HG02623 (cell line): ENCODE data around the gene STK17B.

Experiments used
- ATAC-seq: cut with Tn5 transposase; IDR thresholded peaks from one replicate; pipeline ENCODE4 v1.9.1; 2021; ENCODE audit warnings: moderate library complexity; ENCODE audit not compliant: unreplicated experiment

The STK17B gene

DNA sequence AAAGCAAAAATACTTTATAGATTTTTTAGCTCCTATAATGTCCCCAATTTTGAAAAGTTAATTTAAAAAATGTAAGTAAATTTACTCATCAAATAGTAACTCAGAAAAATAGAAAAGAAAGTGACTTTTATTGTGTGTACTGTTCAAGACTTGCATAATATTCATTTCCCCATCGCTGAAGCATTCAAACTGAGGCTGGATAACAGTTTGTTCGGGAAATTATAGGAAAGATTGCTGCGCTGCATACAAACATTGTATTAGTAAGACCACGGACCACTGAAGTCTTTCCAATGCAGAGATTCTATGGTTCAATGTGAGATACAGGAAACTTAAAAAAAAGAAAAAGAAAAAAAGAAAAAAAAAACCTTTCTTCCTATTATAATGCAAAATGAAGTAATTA lies 10.4 kb downstream of the STK17B start:
- ATAC-seq: no peak

DNA sequence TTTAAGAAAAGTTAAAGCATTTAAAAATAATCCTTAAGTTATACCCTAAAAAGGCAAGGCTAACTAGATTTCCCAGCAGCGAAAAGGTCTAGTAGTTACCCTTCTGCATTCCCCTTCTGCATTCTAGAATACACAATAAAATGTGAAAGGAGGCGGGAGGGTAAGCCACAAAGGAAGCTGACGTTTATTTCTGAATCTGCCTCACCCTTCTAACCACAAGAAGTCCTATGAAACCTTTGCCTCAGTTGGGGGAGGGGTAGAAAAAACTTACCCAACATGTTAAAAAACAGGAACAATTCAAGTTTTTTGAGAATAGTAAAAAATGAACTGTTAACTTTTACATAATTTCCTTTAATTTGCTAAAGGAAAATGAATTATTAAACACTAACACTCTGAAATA lies 11.3 kb downstream of the STK17B start:
- ATAC-seq: peak; percentile 82

GRCh38 chr2:196159221-196159892 lies 12.0 kb downstream of the STK17B start:
- ATAC-seq: no peak

- no peak for ATAC-seq
Observed at GRCh38 chr2:196155575-196155974, 15.8 kb downstream of the STK17B start.

DNA sequence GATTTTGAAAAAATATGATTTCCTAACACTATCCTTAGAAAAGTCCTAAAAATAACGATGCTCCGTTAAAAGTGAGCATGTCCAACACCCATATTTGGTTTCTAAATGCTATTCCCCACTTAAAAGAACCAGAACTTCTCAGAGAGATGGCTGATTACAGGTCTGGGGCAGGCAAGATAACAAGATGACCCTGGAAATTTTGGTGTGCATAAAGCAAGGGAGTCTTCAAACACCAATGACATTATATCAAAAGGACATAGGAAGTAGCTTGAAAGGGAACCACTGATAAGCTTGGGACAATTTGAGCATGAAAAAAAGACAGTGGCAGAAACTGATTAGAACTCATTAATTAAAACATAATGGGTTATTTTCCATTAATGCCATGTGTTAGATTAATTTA lies 17.9 kb downstream of the STK17B start:
- no peak for ATAC-seq

DNA sequence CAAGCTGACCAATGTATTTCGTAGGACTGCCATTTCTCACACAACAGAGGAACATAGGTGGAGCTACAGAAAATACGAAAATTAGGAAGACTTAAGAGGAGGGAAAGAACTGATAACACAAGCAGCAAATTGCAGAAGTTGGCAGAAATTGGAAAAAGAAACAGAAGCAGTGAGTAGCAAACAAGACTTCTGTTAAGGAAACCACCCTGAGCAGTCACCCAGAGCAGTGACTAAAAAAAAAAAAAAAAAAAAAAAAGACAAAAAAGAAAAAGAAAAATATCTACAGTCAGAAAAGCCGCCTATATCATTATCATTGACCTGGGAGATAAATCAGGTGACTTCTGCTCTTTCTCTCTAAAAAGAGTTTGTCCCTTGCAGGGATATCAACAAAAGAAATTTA lies 21.4 kb downstream of the STK17B start:
- no peak for ATAC-seq

DNA sequence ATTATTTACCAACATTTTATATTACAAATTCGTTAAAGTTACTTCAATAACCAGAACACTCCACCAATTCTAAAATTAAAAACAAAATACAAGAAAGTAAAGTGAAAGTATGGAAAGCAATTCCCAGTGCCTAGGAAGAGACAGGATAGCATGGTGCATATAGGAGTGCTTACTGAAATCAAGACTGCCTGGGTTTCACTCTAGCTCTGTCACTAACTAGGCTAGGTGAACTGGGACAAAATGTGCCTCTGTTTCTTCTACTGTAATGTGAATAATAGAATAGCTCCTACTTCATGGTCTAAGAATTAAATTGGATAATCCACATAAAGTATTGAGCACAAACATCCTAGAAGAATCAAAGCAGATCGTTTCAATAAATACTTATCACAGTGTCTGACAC lies 22.6 kb downstream of the STK17B start:
- no peak for ATAC-seq

DNA sequence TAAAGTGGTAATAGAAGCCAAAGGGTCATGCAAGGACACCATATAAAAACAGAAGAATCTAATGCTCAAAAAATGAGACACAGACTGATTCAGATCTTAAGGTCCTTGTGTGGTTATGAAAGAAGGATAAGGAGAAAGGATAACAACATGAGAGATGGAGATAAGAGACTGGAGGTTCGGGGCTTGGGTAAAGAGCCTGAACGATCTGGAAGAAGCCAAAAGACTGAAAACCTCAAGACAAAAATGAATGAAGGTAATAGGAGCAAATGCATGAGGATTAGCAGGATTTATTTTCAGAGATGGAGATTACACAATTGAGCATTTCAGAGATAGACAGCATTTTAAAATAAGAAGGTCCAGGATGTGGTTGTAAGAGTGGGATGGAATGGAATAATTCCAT lies 26.1 kb downstream of the STK17B start:
- ATAC-seq: no peak

DNA sequence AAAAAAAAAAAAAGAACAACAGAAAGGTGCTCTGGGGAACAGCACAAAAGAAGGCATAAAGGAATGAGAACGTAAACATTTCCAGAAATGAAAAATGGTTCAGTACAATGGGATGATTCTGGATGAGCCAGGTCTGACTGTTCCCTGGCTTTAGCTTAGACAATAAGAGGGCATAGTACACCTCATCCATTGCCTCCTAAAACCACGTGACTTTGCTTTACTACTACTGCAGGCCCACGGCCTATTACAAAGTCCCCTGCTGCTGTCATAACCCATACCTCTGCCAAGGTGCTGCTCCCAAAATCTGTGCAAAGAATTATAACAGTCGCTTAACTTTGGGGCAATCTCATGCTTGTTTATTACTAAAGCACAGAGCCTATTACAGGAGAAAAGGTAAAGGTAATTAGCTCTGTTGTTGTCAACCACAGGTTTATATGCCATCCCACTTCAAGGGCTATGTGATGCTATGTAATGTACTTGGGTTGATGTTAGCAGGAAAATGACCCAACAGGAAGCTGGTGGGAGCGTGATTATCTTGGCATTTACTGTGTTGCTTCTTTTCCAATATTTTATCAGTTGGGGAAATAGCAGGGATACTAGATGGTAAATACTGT lies 26.8 kb downstream of the STK17B start:
- no peak for ATAC-seq

- ATAC-seq: no peak
Observed at GRCh38 chr2:196143730-196144131, 27.6 kb downstream of the STK17B start.

- ATAC-seq: no peak
Observed at GRCh38 chr2:196142825-196143224, 28.6 kb downstream of the STK17B start.

DNA sequence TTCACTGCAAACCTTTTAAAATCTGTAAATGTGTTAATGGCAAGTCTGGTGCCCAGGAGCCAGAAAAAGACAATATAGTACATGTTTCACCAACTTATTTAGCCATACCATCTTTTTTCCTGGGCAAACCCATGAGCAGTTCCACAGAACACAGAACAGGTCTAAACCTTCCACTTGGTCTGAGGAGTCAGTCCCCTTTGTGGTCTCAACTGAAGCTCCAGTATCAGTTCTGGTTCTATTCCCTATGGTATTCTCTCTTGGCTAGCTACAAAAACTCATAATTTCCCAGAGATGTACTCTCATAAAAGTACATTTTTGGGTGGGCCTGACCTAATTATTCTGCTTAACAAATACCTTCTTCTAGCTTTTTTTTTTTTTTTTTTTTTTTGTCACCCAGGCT lies 31.2 kb downstream of the STK17B start:
- ATAC-seq: no peak

GRCh38 chr2:196137271-196137670 lies 34.1 kb downstream of the STK17B start:
- no peak for ATAC-seq

- ATAC-seq: no peak
Observed at GRCh38 chr2:196136151-196136550, 35.2 kb downstream of the STK17B start.

GRCh38 chr2:196131949-196132925 lies 39.1 kb downstream of the STK17B start:
- ATAC-seq: no peak

GRCh38 chr2:196131384-196131937 lies 39.9 kb downstream of the STK17B start:
- no peak for ATAC-seq

GRCh38 chr2:196130039-196130825 lies 41.1 kb downstream of the STK17B start:
- no peak for ATAC-seq

DNA sequence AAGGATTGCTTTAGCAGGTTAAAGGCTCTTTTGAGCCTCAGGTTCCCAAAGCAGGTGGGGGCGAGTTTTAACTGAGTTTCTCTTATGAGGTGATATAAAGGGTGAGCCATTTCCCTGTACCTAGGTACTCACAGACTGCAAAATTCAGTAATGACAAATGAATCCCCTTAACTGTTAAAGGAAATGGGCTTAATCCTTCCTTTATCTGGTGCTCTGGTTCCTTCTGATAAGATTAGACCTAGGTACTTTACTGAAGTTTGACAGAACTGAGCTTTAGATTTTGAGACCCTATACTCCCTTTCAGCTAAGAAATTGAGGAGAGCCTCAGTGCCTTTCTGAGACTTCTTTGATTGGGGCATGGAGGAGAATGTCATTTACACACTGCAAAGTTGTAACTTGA lies 42.6 kb downstream of the STK17B start:
- ATAC-seq: no peak

DNA sequence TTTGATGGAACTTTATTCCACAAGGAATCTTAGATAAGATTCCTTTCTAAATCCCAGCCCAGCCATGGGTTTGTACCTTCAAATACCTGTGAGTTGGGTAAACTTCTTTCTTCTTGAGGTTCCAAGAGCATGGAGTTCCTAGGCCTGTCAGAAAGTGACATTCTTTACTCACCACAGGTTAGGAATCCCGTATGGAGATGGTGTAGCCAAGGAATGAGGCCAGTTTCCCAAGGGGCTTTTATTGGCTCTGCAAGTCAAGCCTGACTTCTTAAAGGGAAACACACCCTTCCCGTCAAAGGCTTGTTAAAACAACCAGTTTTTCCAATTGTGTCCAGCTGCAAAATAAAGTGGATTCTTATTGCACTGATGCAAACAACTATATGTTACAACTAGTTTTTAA lies 45.8 kb downstream of the STK17B start:
- no peak for ATAC-seq

DNA sequence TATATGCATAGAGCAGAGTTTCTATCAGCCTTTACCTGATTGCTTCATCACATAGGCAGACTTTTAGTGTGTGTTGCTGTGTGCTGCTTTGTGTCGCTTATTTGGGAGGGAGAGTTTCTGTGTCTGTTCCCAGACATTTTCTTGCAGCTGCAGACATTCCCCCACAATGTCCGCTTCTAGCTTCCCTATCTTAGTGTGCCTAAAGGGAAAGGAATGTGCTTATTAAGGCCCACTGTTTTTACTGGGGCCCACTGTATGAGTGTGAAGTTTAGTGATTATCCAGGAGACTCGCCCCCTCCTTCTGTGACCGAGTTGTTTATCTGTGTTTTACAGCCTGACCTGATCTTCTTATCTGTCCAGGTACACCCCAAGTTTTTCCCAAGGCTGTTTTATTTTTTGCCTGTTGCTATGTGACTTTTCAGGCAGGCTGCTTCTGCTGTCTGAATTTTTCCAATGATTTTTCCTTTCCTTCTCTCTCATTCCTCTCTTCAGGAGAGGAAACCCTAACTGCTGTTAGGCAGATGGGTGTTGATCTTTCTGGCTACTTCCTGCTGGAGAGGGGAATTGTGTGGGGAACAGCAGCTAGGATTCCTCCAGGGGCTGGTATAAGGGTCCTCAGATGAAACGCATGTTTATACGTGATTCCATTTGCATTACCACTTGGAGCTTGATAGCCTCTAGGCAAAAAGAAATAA lies 47.6 kb downstream of the STK17B start:
- ATAC-seq: no peak
